ENCODE measurements around the gene TMEM161B.

- no peak for TF ChIP-seq TCF4 (CRISPR knock-in tag; IDR thresholded peaks at IDR 0.05; ENCODE audit: borderline replicate concordance)
- no peak for TF ChIP-seq TSHZ2 (CRISPR knock-in tag; IDR thresholded peaks at IDR 0.05)
- TF ChIP-seq SNAI2 (CRISPR knock-in tag; IDR thresholded peaks at IDR 0.05) = no peak
- TF ChIP-seq PATZ1 (CRISPR knock-in tag; IDR thresholded peaks at IDR 0.05; ENCODE audit: borderline replicate concordance) = no peak
- no peak for TF ChIP-seq ZFP30 (CRISPR knock-in tag; IDR thresholded peaks at IDR 0.05)
- no peak for TF ChIP-seq OSR1 (CRISPR knock-in tag; IDR thresholded peaks at IDR 0.05)
- TF ChIP-seq CREB5 (CRISPR knock-in tag; IDR thresholded peaks at IDR 0.05; ENCODE audit: low read depth) = no peak
- TF ChIP-seq RARB (CRISPR knock-in tag; IDR thresholded peaks at IDR 0.05) = no peak
- TF ChIP-seq ZNF70 (CRISPR knock-in tag; IDR thresholded peaks at IDR 0.05) = no peak
- no peak for TF ChIP-seq CSDC2 (CRISPR knock-in tag; IDR thresholded peaks at IDR 0.05)
- no peak for TF ChIP-seq ZNF8 (CRISPR knock-in tag; IDR thresholded peaks at IDR 0.05)
Measured at GRCh38 chr5:88145611-88146467, 122.8 kb downstream of the TMEM161B start.
